HL-60 (cell line): ENCODE measurements around the gene IFIT3.

Source experiments
- DNase-seq, 2 experiments: peaks; one replicate each; pipeline ENCODE4 v3.0.0-alpha.2; 2010 to 2020; ENCODE audit warnings: low read depth in 1 of 2, low spot score in 1 of 2
- H3K27ac ChIP-seq: fragments of 250-450 bp; sonication (Bioruptor Pico); replicated peaks from 2 replicates; pipeline ENCODE4 v1.5.1; 2020; ENCODE audit warnings: mild to moderate bottlenecking, moderate library complexity
- H3K27me3 ChIP-seq: fragments of 250-450 bp; sonication (Bioruptor Pico); 2 replicates; pipeline ENCODE4 v1.5.1; 2021; ENCODE audit warnings: mild to moderate bottlenecking, moderate library complexity; ENCODE audit not compliant: insufficient read depth, poor library complexity, severe bottlenecking
- H3K4me3 ChIP-seq: replicated peaks from 2 replicates; pipeline ENCODE4 v1.5.1; 2011; ENCODE audit warnings: mild to moderate bottlenecking, control low read depth, low read length; ENCODE audit not compliant: insufficient read depth
- GABPA ChIP-seq: IDR thresholded peaks from 2 replicates; pipeline ENCODE4 v1.6.1; 2012; ENCODE audit warnings: low read depth
- POLR2AphosphoS5 ChIP-seq: IDR thresholded peaks from 2 replicates; pipeline ENCODE4 v1.6.1; 2012; ENCODE audit warnings: low read depth
- REST ChIP-seq: IDR thresholded peaks from 2 replicates; pipeline ENCODE4 v1.6.1; 2012; ENCODE audit warnings: low read depth; ENCODE audit not compliant: insufficient replicate concordance
- SPI1 ChIP-seq: IDR thresholded peaks from 2 replicates; pipeline ENCODE4 v1.6.1; 2012; ENCODE audit warnings: low read depth, mild to moderate bottlenecking, borderline replicate concordance
- TF ChIP-seq, protein P1 (sequence below): IDR thresholded peaks from one replicate; pipeline ENCODE4 v1.5.1; 2011; ENCODE audit warnings: low read length, control low read depth, inconsistent platforms; ENCODE audit not compliant: insufficient read depth

The IFIT3 gene

DNA sequence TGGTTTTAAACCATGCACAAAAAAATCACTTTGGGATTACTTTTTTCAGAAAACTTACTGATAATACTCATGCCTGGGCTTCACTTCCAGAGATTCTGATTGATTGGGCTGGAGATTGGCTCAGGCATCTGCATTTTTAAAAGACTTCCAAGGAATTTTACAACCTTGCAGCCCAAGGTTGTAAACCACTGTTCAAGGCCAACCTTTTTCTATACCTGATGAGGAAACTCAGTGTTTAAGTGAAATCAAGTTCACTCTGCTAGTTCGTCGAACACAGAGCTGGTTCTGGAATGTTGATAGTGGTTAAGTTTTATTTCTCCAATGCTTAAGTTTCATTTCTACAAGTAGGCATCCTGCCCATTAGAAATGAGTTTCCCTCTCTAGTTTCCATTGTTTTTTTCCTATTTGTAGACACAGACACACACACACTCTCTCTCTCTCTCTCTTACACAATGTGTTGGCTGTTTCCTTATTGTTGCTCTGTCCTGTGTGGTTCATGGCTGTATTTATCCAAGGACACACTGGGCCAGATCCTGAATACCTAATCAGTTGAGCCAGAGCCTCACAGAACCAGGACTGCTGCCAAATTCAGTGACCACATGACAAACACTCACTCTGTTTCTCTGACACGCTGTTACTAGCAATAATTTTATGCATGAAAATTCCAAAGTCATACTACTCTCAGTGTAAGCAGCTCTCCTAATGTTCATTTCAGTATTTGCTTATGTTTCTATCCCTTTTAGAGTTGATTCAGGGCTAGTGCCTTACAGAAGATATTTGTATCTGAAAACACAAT lies 46.3 kb downstream of the IFIT3 start:
- Histone ChIP-seq H3K27me3 (peaks cover 2% of the 10 kb centered on the region), H3K27ac (no peak overlapping the region), H3K4me3 (no peak overlapping the region)
- TF ChIP-seq, protein P1, sequence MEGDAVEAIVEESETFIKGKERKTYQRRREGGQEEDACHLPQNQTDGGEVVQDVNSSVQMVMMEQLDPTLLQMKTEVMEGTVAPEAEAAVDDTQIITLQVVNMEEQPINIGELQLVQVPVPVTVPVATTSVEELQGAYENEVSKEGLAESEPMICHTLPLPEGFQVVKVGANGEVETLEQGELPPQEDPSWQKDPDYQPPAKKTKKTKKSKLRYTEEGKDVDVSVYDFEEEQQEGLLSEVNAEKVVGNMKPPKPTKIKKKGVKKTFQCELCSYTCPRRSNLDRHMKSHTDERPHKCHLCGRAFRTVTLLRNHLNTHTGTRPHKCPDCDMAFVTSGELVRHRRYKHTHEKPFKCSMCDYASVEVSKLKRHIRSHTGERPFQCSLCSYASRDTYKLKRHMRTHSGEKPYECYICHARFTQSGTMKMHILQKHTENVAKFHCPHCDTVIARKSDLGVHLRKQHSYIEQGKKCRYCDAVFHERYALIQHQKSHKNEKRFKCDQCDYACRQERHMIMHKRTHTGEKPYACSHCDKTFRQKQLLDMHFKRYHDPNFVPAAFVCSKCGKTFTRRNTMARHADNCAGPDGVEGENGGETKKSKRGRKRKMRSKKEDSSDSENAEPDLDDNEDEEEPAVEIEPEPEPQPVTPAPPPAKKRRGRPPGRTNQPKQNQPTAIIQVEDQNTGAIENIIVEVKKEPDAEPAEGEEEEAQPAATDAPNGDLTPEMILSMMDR, result no peak
- TF ChIP-seq REST (no peak), GABPA (no peak), POLR2AphosphoS5 (no peak), SPI1 (no peak)
- DNase-seq, result no peak

DNA sequence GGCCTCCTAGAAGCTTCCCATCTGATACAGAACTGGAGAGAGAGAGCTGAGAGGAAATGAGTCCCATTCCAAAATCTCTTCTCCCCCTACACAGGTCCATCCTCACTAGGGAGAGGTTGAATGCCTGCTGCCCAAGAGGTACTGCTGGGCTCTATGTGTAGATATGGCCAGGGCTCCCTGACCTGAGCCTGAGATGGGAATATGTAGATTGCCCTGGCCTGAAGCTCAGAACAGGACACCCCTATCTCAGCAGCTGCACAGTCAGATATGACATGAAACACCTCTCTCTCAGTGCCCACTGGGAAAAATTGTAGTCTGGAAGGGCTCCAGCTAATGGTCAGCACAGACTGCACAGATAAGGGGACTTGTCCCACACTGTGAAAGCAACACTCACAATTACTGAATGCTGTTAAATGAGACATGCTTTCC lies 46.9 kb downstream of the IFIT3 start:
- TF ChIP-seq POLR2AphosphoS5 (no peak), SPI1 (no peak), REST (no peak), GABPA (no peak)
- TF ChIP-seq, protein P1, result no peak
- no peak for DNase-seq
- no peak overlapping the region for H3K4me3 ChIP-seq
- H3K27ac ChIP-seq, result no peak overlapping the region
- H3K27me3 ChIP-seq, result peaks cover 2% of the 10 kb centered on the region

- Histone ChIP-seq H3K27ac (no peak within 1 kb of the TSS), H3K4me3 (no peak within 1 kb of the TSS), H3K27me3 (peaks cover 2% of the 10 kb centered on the region)
- TF ChIP-seq GABPA, result no peak
- TF ChIP-seq, protein P1, result no peak
- TF ChIP-seq SPI1, result no peak
- TF ChIP-seq REST, result peak; percentile 71
- TF ChIP-seq POLR2AphosphoS5, result no peak
- DNase-seq, result no peak
Observed at GRCh38 chr10:89377705-89378637, 50.2 kb downstream of the IFIT3 start, which contains the start of gene IFIT1B. IFIT1B (plus strand) TSS chr10:89378056; CDS start chr10:89378136, 80 bp downstream.
